ENCODE data around the gene PPIH.
"Not testable (repeated sequence)": the region's sequence is repeated elsewhere in the genome, so short reads cannot be mapped to it uniquely, and the experiment has no call there.

DNA sequence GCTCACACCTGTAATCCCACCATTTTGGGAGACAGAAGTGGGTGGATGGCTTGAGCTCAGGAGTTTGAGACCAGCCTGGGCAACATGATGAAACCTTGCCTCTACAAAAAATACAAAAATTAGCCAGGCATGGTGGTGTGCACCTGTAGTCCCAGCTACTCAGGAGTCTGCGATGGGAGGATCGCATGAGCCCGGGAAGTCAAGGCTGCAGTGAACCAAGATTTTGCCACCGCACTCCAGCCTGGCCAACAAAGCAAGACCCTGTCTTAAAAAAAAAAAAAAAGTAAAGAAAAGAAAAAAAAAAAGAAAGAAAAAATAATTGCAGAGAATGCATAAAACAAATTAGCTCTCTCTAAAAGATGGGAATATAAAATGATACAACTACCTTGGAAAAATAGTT lies 67.6 kb downstream of the PPIH start:
- TF ChIP-seq, protein P1, sequence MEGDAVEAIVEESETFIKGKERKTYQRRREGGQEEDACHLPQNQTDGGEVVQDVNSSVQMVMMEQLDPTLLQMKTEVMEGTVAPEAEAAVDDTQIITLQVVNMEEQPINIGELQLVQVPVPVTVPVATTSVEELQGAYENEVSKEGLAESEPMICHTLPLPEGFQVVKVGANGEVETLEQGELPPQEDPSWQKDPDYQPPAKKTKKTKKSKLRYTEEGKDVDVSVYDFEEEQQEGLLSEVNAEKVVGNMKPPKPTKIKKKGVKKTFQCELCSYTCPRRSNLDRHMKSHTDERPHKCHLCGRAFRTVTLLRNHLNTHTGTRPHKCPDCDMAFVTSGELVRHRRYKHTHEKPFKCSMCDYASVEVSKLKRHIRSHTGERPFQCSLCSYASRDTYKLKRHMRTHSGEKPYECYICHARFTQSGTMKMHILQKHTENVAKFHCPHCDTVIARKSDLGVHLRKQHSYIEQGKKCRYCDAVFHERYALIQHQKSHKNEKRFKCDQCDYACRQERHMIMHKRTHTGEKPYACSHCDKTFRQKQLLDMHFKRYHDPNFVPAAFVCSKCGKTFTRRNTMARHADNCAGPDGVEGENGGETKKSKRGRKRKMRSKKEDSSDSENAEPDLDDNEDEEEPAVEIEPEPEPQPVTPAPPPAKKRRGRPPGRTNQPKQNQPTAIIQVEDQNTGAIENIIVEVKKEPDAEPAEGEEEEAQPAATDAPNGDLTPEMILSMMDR (conservative IDR thresholded peaks at IDR 0.05; ENCODE audit: low read depth, low read length) = not testable (repeated sequence)
- not testable (repeated sequence) for TF ChIP-seq EZH2 (IDR thresholded peaks at IDR 0.05; ENCODE audit: borderline replicate concordance, low read depth, low read length, poor library complexity, severe bottlenecking)
